SU-DHL-6 (cell line): ENCODE measurements around the gene CDK6.

Experiments used
- H2AFZ ChIP-seq: fragments of 200-600 bp; sonication (generic); 2 replicates; pipeline ENCODE4 v1.6.1; 2014; ENCODE audit warnings: low read depth, mild to moderate bottlenecking, moderate library complexity, mixed read lengths, antibody characterized with exemption, low read length; ENCODE audit not compliant: severe bottlenecking
- H3F3A ChIP-seq: fragments of 200-600 bp; shearing (Covaris generic); 2 replicates; pipeline ENCODE4 v1.6.0; 2016; ENCODE audit warnings: antibody characterized with exemption, mild to moderate bottlenecking; ENCODE audit not compliant: insufficient read depth
- H3K27ac ChIP-seq: fragments of 200-600 bp; sonication (generic); 2 replicates; pipeline ENCODE4 v1.5.1; 2016; ENCODE audit warnings: low read depth, mild to moderate bottlenecking, low read length, moderate library complexity, mixed read lengths
- H3K27me3 ChIP-seq: fragments of 200-600 bp; sonication (generic), shearing (Covaris generic); 2 replicates; pipeline ENCODE4 v1.6.0; 2014; ENCODE audit warnings: mild to moderate bottlenecking, low read length
- H3K36me3 ChIP-seq: fragments of 200-600 bp; sonication (generic); 2 replicates; pipeline ENCODE4 v1.6.1; 2014; ENCODE audit warnings: mild to moderate bottlenecking, low read length, mixed read lengths
- H3K4me2 ChIP-seq: fragments of 300-600, 200-600 bp; shearing (Covaris generic), sonication (generic); 2 replicates; pipeline ENCODE4 v1.6.0; 2014; ENCODE audit warnings: low read length, low read depth, mild to moderate bottlenecking; ENCODE audit not compliant: poor library complexity, severe bottlenecking
- H3K4me3 ChIP-seq: fragments of 200-600 bp; sonication (generic); 2 replicates; pipeline ENCODE4 v1.5.1; 2014; ENCODE audit warnings: antibody characterized with exemption, low read length, mild to moderate bottlenecking, mixed read lengths; ENCODE audit not compliant: insufficient read depth, poor library complexity, severe bottlenecking
- H3K79me2 ChIP-seq: fragments of 200-600 bp; sonication (generic); 2 replicates; pipeline ENCODE4 v1.6.1; 2014; ENCODE audit warnings: mild to moderate bottlenecking, low read length, moderate library complexity; ENCODE audit not compliant: insufficient read depth
- H3K9ac ChIP-seq: fragments of 200-600 bp; sonication (generic); 2 replicates; pipeline ENCODE4 v1.7.0; 2014; ENCODE audit warnings: mild to moderate bottlenecking, low read length
- H3K9me2 ChIP-seq: fragments of 200-600 bp; sonication (generic); replicated peaks from 2 replicates; pipeline ENCODE4 v1.6.1; 2014; ENCODE audit warnings: low read length; ENCODE audit not compliant: insufficient read depth
- H3K9me3 ChIP-seq: fragments of 200-600 bp; sonication (generic); 2 replicates; pipeline ENCODE4 v1.6.1; 2014; ENCODE audit warnings: low read length, mixed read lengths; ENCODE audit not compliant: insufficient read depth
- H4K20me1 ChIP-seq: fragments of 200-600 bp; sonication (generic); 2 replicates; pipeline ENCODE4 v1.6.1; 2014; ENCODE audit warnings: low read depth, mild to moderate bottlenecking, antibody characterized with exemption, low read length, moderate library complexity, mixed read lengths
- EZH2phosphoT487 ChIP-seq: fragments of 200-600 bp; sonication (generic), shearing (Covaris generic); conservative IDR thresholded peaks from 2 replicates; pipeline ENCODE4 v1.6.1; 2018; ENCODE audit warnings: mild to moderate bottlenecking, antibody characterized with exemption, low read length, moderate library complexity, mixed read lengths
- TF ChIP-seq, protein P1 (sequence below): fragments of 200-600 bp; sonication (generic); IDR thresholded peaks from one replicate; pipeline ENCODE4 v1.5.1; 2017; ENCODE audit warnings: antibody characterized with exemption, mild to moderate bottlenecking, low read length, moderate library complexity; ENCODE audit not compliant: insufficient read depth, poor library complexity, severe bottlenecking

The CDK6 gene

DNA sequence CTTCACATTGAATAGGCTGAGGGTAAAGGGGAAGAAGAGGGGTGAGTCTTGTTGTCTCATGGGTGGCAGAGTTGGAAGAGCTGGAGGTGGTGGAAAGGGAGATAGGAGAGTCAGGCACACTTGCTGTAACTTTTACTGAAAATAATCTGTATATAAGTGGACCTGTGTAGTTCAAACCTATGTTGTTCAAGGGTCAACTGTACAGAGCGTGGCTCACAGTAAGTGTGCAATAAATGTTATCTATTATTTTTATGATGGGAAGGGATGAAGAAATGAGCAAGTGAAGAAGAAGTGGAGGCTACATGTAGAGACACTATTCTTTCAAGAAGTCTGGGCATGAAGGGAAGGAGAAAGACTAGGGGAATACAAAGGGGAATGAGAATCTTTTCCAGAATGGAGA lies 174.7 kb downstream of the CDK6 start:
- Histone ChIP-seq H2AFZ (no peak overlapping the region), H4K20me1 (no peaks in the 10 kb centered on the region), H3K4me2 (no peak overlapping the region), H3K36me3 (no peaks in the 10 kb centered on the region), H3K9me3 (no peaks in the 10 kb centered on the region), H3K9me2 (no peaks in the 10 kb centered on the region), H3K27me3 (no peaks in the 10 kb centered on the region), H3K27ac (no peak overlapping the region), H3F3A (no peaks in the 10 kb centered on the region), H3K4me3 (no peak overlapping the region), H3K9ac (no peak overlapping the region), H3K79me2 (no peaks in the 10 kb centered on the region)
- TF ChIP-seq, protein P1, sequence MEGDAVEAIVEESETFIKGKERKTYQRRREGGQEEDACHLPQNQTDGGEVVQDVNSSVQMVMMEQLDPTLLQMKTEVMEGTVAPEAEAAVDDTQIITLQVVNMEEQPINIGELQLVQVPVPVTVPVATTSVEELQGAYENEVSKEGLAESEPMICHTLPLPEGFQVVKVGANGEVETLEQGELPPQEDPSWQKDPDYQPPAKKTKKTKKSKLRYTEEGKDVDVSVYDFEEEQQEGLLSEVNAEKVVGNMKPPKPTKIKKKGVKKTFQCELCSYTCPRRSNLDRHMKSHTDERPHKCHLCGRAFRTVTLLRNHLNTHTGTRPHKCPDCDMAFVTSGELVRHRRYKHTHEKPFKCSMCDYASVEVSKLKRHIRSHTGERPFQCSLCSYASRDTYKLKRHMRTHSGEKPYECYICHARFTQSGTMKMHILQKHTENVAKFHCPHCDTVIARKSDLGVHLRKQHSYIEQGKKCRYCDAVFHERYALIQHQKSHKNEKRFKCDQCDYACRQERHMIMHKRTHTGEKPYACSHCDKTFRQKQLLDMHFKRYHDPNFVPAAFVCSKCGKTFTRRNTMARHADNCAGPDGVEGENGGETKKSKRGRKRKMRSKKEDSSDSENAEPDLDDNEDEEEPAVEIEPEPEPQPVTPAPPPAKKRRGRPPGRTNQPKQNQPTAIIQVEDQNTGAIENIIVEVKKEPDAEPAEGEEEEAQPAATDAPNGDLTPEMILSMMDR, result no peak
- no peak for TF ChIP-seq EZH2phosphoT487

DNA sequence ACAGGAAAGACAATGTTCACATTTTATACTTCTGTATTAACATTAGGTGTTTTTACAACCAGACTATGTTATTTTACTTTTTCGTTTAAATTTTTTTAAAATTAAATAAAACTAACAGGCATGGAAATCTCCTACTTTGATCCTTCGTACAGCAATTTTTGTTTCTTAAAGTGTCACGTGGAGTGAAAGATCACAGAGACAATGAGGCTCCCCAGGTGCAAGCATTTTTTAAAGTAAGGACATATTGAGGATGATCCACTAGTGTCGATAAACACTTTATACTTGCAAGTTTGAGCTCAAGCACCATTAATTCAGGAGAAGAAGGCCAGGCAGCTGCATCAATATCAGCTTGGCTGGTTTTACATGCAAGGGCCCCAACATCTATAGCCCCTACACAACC lies 177.7 kb downstream of the CDK6 start:
- Histone ChIP-seq H3K4me3 (no peak overlapping the region), H2AFZ (no peak overlapping the region), H3K79me2 (no peaks in the 10 kb centered on the region), H3K27me3 (no peaks in the 10 kb centered on the region), H4K20me1 (no peaks in the 10 kb centered on the region), H3K36me3 (no peaks in the 10 kb centered on the region), H3K4me2 (no peak overlapping the region), H3K9me3 (no peaks in the 10 kb centered on the region), H3K27ac (no peak overlapping the region), H3K9ac (no peak overlapping the region), H3F3A (no peaks in the 10 kb centered on the region), H3K9me2 (no peaks in the 10 kb centered on the region)
- TF ChIP-seq, protein P1, result no peak
- TF ChIP-seq EZH2phosphoT487, result no peak

DNA sequence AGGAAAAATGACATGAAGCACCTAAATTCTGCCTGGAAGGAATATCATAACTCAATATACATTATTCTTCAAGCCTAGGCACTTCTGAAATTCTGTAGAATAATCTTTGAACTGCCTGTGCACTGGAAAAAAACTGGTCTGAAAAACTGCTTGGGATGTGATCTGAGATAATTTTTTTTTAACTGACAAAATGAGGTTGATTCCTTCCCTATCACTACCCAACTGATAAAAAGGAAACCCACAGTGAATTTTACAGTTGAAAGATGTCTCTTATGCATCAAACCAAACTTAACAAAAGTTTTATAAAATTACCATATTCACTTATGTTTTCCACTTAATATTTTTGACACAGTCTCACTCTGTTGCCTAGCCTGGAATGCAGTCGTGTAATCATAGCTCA lies 179.0 kb downstream of the CDK6 start:
- TF ChIP-seq, protein P1, result no peak
- no peak for TF ChIP-seq EZH2phosphoT487
- no peaks in the 10 kb centered on the region for H3F3A ChIP-seq
- H3K9me2 ChIP-seq, result no peaks in the 10 kb centered on the region
- H3K9me3 ChIP-seq, result no peaks in the 10 kb centered on the region
- no peaks in the 10 kb centered on the region for H3K79me2 ChIP-seq
- H3K4me3 ChIP-seq, result no peak overlapping the region
- H3K4me2 ChIP-seq, result no peak overlapping the region
- no peaks in the 10 kb centered on the region for H4K20me1 ChIP-seq
- no peaks in the 10 kb centered on the region for H3K36me3 ChIP-seq
- no peaks in the 10 kb centered on the region for H3K27me3 ChIP-seq
- no peak overlapping the region for H3K9ac ChIP-seq
- H2AFZ ChIP-seq, result no peak overlapping the region
- H3K27ac ChIP-seq, result no peak overlapping the region
